PC-9 (cell line): ENCODE data around the gene TK2. TPM values are rescaled to one million over a fixed set of nuclear protein-coding genes. Genes with fewer than 3 reads are reported as not detected.

Experiments used
- BruUV-seq: library from RNA; stranded (reverse); fragments of 400-500 nt; replicated peaks from 2 replicates; lab custom pipeline; 2021; lab: Mats Ljungman, UMichigan
- CTCF ChIA-PET: fragments of 300-600 bp; sonication (Branson Sonifier 250); formaldehyde crosslinking; loops from one replicate; lab custom pipeline; 2022; ENCODE audit warnings: antibody characterized with exemption; lab: Charles Lee
- POLR2A ChIA-PET: fragments of 300-600 bp; sonication (Branson Sonifier 250); formaldehyde crosslinking; loops from one replicate; lab custom pipeline; 2022; ENCODE audit warnings: antibody characterized with exemption; ENCODE audit not compliant: unreplicated experiment; lab: Charles Lee
- DNase-seq, 2 experiments: peaks; one replicate each; pipeline versions ENCODE4 v3.0.0 to v3.0.0-alpha.2; 2015 to 2022; ENCODE audit warnings: mixed read lengths in 1 of 2
- H2AFZ ChIP-seq: fragments of 200-600 bp; sonication (generic); 2 replicates; pipeline ENCODE4 v1.8.1; 2017; ENCODE audit warnings: antibody characterized with exemption
- H3F3A ChIP-seq: fragments of 200-600 bp; sonication (generic); 2 replicates; pipeline ENCODE4 v1.8.1; 2017; ENCODE audit warnings: antibody characterized with exemption, mild to moderate bottlenecking, low read depth; ENCODE audit not compliant: insufficient read depth
- H3K27ac ChIP-seq: fragments of 200-600 bp; sonication (generic); 2 replicates; pipeline ENCODE4 v1.6.1; 2016; ENCODE audit warnings: mixed run types
- H3K27me3 ChIP-seq: fragments of 200-600 bp; sonication (generic); 2 replicates; pipeline ENCODE4 v1.6.1; 2016; ENCODE audit warnings: low read depth, mixed run types; ENCODE audit not compliant: insufficient read depth
- H3K36me3 ChIP-seq: fragments of 200-600 bp; sonication (generic); 2 replicates; pipeline ENCODE4 v1.6.1; 2016; ENCODE audit warnings: low read depth, mixed run types
- H3K4me1 ChIP-seq: fragments of 200-600 bp; sonication (generic); replicated peaks from 2 replicates; pipeline ENCODE4 v1.6.1; 2016; ENCODE audit warnings: mixed run types; ENCODE audit not compliant: insufficient read depth
- H3K4me2 ChIP-seq: fragments of 200-600 bp; sonication (generic); 2 replicates; pipeline ENCODE4 v1.6.1; 2017; ENCODE audit warnings: mixed run types
- H3K4me3 ChIP-seq: fragments of 200-600 bp; sonication (generic); 2 replicates; pipeline ENCODE4 v1.6.1; 2016; ENCODE audit warnings: mixed run types
- H3K79me2 ChIP-seq: fragments of 200-600 bp; sonication (generic); 2 replicates; pipeline ENCODE4 v1.6.1; 2017; ENCODE audit warnings: low read depth, mixed run types
- H3K9me2 ChIP-seq: fragments of 200-600 bp; sonication (generic); 2 replicates; pipeline ENCODE4 v1.8.1; 2017; ENCODE audit warnings: mild to moderate bottlenecking; ENCODE audit not compliant: insufficient read depth
- H3K9me3 ChIP-seq: fragments of 200-600 bp; sonication (generic); 2 replicates; pipeline ENCODE4 v1.8.1; 2016; ENCODE audit warnings: low read depth; ENCODE audit not compliant: insufficient read depth
- H4K20me1 ChIP-seq: fragments of 200-600 bp; sonication (generic); 2 replicates; pipeline ENCODE4 v1.8.1; 2017; ENCODE audit not compliant: insufficient read depth
- CTCF ChIP-seq: fragments of 200-600 bp; sonication (generic); conservative IDR thresholded peaks from 2 replicates; pipeline ENCODE4 v1.6.1; 2017; ENCODE audit warnings: mixed run types, antibody characterized with exemption, mild to moderate bottlenecking, moderate library complexity
- EZH2 ChIP-seq: fragments of 200-600 bp; sonication (generic); IDR thresholded peaks from 2 replicates; pipeline ENCODE4 v1.8.0; 2017; ENCODE audit warnings: antibody characterized with exemption, low read depth
- intact Hi-C: fragments of 100-400 bp; cut with micrococcal nuclease; formaldehyde crosslinking; loops from one replicate; pipeline ENCODE4 v1.10.0; 2022; ENCODE audit not compliant: unreplicated experiment
- total RNA-seq: library from RNA; stranded (reverse); gene quantifications from 2 replicates; pipeline ENCODE4 v1.2.3, GENCODE V29; 2021

TK2 gene
- total RNA-seq, 1 experiment from 2014 or later: 20.1 TPM

GRCh38 chr16:66587881-66588600, 38.1 kb upstream of the TK2 start:
- H3K4me1 ChIP-seq: no peaks in the 10 kb centered on the region
- BruUV-seq: no TSS peak
- no peak overlapping the region for H3K4me3 ChIP-seq
- no peaks in the 10 kb centered on the region for H3F3A ChIP-seq
- H3K9me3 ChIP-seq: no peaks in the 10 kb centered on the region
- no peak for DNase-seq
- H4K20me1 ChIP-seq: no peaks in the 10 kb centered on the region
- no peaks in the 10 kb centered on the region for H3K27me3 ChIP-seq
- H3K4me2 ChIP-seq: no peak overlapping the region
- no peak overlapping the region for H3K27ac ChIP-seq
- intact Hi-C loops: loop anchor here (5.0 kb wide), 1 partner anchor 101 kb away; no protein-coding TSS in a partner anchor
- no peaks in the 10 kb centered on the region for H3K9me2 ChIP-seq
- TF ChIP-seq EZH2 (no peak), CTCF (no peak)
- ChIA-PET CTCF (no interaction called here), POLR2A (no interaction called here)
- H3K36me3 ChIP-seq: no peaks in the 10 kb centered on the region
- H2AFZ ChIP-seq: no peak overlapping the region
- no peaks in the 10 kb centered on the region for H3K79me2 ChIP-seq

- Histone ChIP-seq H3K79me2 (no peaks in the 10 kb centered on the region), H3F3A (peaks cover 7% of the 10 kb centered on the region; the same call in 1 of the 2 replicates), H3K4me3 (no peak overlapping the region), H3K36me3 (no peaks in the 10 kb centered on the region), H3K27ac (no peak overlapping the region), H3K4me1 (peaks cover 14% of the 10 kb centered on the region), H3K9me3 (no peaks in the 10 kb centered on the region), H3K27me3 (no peaks in the 10 kb centered on the region), H4K20me1 (no peaks in the 10 kb centered on the region), H3K9me2 (no peaks in the 10 kb centered on the region), H3K4me2 (no peak overlapping the region), H2AFZ (no peak overlapping the region)
- POLR2A ChIA-PET: interaction anchor here (0.6 kb wide), 1 partner anchor 164 kb away, joined by 3 read pairs; no protein-coding TSS in a partner anchor
- TF ChIP-seq EZH2 (no peak), CTCF (no peak)
- DNase-seq: no peak
- no TSS peak for BruUV-seq
- CTCF ChIA-PET: no interaction called here
- intact Hi-C loops: loop anchor here (5.0 kb wide), 1 partner anchor 98 kb away; no protein-coding TSS in a partner anchor
Measured at GRCh38 chr16:66585481-66586239, 35.7 kb upstream of the TK2 start.

- Histone ChIP-seq H3K9me3 (no peaks in the 10 kb centered on the region), H2AFZ (no peak overlapping the region), H3K27ac (no peak overlapping the region), H4K20me1 (no peaks in the 10 kb centered on the region), H3K9me2 (no peaks in the 10 kb centered on the region), H3K4me3 (no peak overlapping the region), H3K36me3 (no peaks in the 10 kb centered on the region), H3K27me3 (no peaks in the 10 kb centered on the region), H3K79me2 (no peaks in the 10 kb centered on the region), H3K4me1 (peaks cover 22% of the 10 kb centered on the region), H3K4me2 (peak overlapping the region; percentile 51; the same call in 1 of the 2 replicates), H3F3A (peaks cover 12% of the 10 kb centered on the region; the same call in 1 of the 2 replicates)
- no peak for TF ChIP-seq EZH2
- TF ChIP-seq CTCF: no peak
- ChIA-PET POLR2A (interaction anchor here (0.5 to 0.6 kb wide), 3 partner anchors 73 to 173 kb away, joined by 3 to 6 read pairs (median 4); no protein-coding TSS in a partner anchor), CTCF (no interaction called here)
- intact Hi-C loops: loop anchor here (5.0 kb wide), 1 partner anchor 174 kb away; no protein-coding TSS in a partner anchor
- no TSS peak for BruUV-seq
- DNase-seq: no peak
Measured at GRCh38 chr16:66581246-66581952, 31.5 kb upstream of the TK2 start.
